ENCODE measurements around the gene LOXL3. TPM values are rescaled to one million over a fixed set of nuclear protein-coding genes. Genes with fewer than 3 reads are reported as not detected.

LOXL3 gene
- total RNA-seq, 2 donors from 2014 or later: 4.1 to 8.4 TPM

DNA sequence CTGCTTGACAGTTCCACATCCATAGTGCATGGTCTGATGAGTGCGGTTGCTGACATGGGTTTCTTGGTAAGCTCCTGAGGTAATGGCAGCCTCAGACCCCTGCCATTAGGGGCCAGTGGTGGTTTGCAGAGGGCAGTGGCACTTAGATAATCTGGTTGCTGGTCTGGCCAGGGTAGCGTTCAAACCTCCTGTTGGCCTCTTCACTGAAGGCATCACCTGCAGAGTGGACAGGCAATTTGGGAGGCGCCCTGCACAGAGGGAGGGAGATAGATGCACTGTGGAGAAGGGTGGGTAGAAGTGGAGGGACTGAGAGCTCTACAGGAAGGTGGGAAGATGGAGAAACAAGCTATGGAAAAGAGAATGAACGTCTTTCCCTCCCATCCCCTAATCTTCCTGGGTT, 20.3 kb downstream of the LOXL3 start:
- no peak for DNase-seq
- intact Hi-C loops (cut with DNase I): loop anchor here in 1 of 2 donors (5.0 kb wide), 1 partner anchor 54 kb away; no protein-coding TSS in a partner anchor
- ATAC-seq: no peak

DNA sequence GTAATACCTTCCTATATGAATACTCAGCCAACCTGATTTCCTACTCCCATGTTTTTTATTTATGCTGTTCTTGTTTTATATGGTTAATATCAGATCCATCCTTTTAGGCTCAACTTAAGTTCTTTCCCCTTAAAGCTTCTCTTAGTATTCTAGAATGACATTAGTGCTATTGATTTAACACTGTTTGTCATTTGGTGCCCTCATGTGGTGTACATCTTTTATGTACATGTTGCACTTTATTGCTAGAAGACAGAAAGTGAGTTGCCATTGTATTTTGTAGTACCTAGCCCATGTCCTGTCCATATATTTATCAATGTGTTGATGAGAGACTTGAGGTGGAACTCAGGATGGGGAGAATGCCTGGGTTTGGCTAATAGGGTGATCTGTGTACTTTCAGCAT, 21.5 kb downstream of the LOXL3 start:
- DNase-seq (no peak), ATAC-seq (no peak)
- intact Hi-C loops (cut with DNase I): loop anchor here in 1 of 2 donors (5.0 kb wide), 1 partner anchor 55 kb away; no protein-coding TSS in a partner anchor

DNA sequence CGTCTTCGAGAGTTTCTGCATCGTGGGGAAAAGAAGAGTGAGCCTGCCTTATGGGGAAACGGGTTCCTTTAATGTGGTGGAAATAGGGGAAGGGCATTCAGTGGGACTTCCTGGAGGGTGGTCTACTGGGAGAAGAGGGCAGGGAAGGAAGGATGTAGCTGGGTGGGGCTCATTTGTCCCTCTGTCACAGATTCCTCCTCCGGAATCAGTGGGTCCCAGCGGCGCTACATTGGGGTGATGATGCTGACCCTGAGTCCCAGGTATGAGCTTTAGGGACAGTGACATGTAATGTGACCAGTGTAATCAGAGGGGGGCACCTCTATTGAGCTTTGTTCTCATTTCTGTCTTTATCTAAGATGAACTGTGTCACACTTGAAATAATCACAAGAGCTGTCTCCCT, 22.1 kb downstream of the LOXL3 start:
- no peak for ATAC-seq
- intact Hi-C loops (cut with DNase I): loop anchor here in 1 of 2 donors (5.0 kb wide), 1 partner anchor 56 kb away; no protein-coding TSS in a partner anchor
- DNase-seq: no peak

DNA sequence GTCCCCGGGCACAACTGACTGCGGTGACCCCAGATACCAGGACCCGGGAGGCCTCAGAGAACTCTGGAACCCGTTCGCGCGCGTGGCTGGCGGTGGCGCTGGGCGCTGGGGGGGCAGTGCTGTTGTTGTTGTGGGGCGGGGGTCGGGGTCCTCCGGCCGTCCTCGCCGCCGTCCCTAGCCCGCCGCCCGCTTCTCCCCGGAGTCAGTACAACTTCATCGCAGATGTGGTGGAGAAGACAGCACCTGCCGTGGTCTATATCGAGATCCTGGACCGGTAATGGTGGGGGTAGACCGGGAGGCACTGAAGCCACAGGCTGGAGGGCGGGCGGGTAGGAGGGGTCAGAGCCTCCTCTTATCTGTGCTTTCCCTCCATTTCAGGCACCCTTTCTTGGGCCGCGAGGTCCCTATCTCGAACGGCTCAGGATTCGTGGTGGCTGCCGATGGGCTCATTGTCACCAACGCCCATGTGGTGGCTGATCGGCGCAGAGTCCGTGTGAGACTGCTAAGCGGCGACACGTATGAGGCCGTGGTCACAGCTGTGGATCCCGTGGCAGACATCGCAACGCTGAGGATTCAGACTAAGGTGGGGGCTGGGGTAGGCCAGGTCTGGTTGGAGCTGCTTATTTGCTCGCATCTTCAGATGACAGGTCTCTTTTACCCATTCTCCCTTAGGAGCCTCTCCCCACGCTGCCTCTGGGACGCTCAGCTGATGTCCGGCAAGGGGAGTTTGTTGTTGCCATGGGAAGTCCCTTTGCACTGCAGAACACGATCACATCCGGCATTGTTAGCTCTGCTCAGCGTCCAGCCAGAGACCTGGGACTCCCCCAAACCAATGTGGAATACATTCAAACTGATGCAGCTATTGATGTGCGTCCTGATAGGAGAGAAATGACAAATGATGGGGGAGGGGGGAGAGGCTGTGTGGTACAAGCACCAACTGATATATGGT, 23.2 kb downstream of the LOXL3 start:
- DNase-seq (no peak), ATAC-seq (peak; percentile 34 to 53)
- intact Hi-C loops (cut with DNase I): loop anchor here in 1 of 2 donors (5.0 kb wide), 1 partner anchor 57 kb away; no protein-coding TSS in a partner anchor

DNA sequence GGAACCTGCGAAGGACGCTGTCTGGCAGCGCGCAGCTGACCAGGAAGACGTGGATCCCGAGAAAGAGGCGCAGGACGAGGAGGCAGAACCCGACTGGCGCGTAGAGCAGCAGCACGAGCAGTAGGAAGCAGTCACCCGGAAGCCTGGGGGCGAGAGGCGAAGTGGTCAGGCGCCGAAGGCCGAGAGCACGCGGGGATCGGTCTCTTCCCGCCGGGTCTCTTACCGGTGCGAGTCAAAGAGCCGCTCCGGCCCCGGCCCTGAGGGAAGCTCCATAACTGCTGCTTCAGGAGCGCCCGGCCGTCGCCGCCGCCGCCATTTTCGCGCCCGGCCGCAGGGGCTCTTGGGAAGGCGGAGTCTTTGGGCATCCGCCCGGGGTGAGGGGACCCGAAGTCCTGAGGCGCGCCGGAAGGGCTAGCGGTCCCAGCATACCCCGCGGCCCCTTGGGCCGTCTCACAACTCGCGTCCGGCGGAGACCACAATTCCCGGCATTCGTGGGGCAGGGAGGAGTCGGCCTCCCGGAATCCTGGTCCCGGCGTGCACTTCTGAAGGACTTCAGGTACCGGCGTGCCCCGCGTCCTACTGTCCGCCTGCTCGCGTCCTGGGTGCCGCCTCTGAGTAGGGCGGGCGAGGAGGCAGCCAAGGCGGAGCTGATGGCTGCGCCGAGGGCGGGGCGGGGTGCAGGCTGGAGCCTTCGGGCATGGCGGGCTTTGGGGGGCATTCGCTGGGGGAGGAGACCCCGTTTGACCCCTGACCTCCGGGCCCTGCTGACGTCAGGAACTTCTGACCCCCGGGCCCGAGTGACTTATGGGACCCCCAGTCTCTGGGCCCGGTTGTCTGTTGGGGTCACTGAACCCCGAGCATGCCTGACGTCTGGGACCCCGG, 24.1 kb downstream of the LOXL3 start, which contains the start of the genes AUP1 and HTRA2:
TSS of gene AUP1 (minus strand) at position 350 of the 882 bp plus-strand sequence. CDS start at position 273, 77 bp downstream.
TSS of gene HTRA2 (plus strand) at position 577 of the 882 bp plus-strand sequence. CDS start at position 651, 74 bp downstream.
- intact Hi-C loops (cut with DNase I): loop anchor here in 1 of 2 donors (2.0 to 5.0 kb wide), 2 partner anchors 19 to 58 kb away; no protein-coding TSS in a partner anchor
- peak; percentile 99 for DNase-seq

DNA sequence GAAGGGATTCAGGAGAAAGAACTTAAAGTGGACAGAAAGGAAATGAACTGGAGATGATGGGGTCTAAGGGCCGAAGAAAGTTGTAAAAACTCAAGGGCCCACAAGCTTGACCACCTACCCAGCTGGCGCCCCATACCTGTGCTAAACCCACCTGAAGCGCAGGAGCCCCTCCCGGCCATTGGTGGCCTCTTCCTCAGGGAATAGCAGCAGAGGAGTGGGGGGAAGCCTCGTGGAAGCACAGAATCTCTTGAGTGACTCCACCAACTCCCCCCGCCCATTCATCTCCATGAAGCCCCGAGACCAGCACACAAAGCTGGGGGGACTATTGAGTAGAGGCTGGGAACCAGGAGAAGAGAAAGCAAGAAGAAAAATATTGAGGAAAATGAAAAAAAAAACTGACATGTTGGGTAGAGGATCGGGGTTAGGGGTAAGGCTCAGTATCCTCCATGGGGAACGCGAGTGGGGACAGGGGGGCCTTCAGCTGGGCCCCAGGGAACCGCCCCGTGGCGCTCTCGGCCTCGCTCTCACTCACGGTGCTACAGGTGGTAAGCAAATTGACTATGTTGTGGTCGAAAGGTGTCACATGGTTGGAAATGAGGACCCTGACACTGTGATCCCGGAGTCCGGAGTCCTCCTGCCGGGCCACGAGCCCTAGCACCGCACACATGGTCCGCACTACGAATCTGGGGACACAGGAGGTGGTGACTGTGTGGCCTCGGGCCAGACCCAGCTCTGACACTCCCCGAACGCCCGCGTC, 25.0 kb downstream of the LOXL3 start:
- ATAC-seq: peak; percentile 0 to 1
- intact Hi-C loops (cut with DNase I): loop anchor here in 1 of 2 donors (2.0 kb wide), 1 partner anchor 18 kb away; no protein-coding TSS in a partner anchor
- DNase-seq: no peak

More for the DNA sequence above, 24.1 kb downstream of the LOXL3 start, which contains the start of the genes AUP1 and HTRA2:
- peak; percentile 95 to 97 for ATAC-seq

DNA sequence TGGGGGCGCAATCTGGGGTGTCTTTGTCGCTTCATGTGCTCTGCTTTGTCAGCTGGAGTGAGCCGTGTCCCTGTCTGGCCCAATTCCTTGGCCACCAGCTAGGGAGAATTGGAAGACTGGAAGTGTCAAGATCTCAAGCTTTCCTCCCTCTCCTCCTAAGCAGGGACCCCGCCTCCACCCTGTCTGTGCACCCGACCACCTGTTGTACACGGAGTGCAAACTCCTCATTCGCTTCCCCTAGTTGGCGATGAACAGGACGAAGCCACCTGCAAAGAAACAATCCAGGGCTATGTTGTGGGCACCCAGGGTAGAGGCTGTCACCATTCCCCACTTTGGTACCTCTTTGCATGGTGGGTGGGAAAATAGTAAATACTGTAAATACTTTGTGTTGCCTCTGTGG, 26.0 kb downstream of the LOXL3 start:
- DNase-seq (no peak), ATAC-seq (no peak)
- intact Hi-C loops (cut with DNase I): loop anchor here in 1 of 2 donors (2.0 kb wide), 1 partner anchor 17 kb away; no protein-coding TSS in a partner anchor

DNA sequence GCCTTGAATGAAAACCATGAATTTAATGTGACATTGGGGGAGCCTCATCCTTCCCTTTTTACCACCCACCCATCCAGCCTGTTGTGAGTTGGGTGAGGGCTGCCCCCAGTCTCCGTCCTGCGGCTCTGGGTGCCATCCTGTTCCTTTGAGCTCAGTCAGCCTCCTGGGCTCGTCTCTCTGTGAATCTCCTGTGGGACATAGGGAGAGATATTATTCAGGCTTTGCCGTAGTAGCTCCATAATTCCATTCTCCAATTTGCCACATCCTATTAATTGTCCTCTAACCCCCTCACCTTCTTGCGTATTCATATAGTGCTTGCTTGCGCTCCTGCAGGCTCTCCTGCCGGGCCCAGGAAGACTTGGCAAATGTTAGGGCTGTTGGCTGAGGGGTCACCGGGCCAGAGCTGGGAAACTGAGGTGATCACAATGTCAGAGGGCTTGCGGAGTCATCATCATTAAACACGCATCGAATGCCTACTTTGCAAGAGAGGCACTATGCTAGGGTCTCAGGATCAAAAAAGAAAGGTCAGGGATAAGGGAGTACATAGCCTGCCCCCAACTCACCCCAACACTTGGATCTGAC, 27.0 kb downstream of the LOXL3 start:
- intact Hi-C loops (cut with DNase I): no loop called here
- ATAC-seq (no peak), DNase-seq (no peak)

DNA sequence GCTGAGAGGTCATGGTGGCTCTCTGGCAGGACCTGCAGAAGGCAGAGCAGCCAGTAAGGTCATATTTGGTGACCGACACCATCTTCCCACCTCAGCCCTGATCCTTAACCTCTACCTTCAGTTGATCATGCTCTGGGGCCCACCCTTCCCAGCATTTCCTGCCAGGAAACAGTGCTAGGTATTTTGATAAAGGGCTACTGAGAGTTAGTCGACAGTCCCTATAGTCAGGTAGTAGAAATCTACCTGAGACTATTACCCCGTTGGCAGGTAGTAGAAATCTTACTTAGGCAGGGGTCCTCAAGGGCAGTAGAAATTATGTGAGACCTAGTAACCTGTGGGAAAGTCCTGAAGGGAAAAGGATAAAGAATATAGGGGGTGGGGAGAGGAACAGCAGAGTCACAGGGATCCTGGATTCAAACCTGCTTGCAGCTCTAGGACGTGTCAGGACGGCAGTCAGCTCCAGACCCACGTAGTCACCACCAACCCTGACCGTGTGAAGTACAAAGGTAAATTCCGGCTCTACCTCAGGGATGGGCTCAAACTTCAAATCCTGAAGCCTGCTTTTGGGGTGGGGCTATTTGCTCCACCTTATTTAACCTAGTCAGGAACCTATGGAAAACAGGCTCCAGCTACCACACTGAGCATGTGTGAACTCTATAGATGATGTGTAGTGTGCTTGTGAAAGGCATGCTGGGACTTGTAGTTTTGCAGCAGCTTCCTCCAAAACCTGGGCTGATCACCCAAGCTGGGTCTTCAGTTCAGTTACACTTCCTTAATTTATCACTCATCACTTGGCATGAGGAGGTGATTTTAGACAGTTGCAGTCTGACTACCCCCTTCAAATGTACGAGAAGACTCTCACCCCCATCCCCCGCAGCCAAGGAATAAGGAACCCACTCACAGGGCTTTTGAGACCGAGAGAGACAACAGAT, 27.8 kb downstream of the LOXL3 start, which contains the start of gene DQX1:
TSS of gene DQX1 (minus strand) at position 515 of the 932 bp plus-strand sequence. CDS start at position 13, 502 bp downstream.
- DNase-seq: no peak
- ATAC-seq: no peak
- intact Hi-C loops (cut with DNase I): no loop called here

DNA sequence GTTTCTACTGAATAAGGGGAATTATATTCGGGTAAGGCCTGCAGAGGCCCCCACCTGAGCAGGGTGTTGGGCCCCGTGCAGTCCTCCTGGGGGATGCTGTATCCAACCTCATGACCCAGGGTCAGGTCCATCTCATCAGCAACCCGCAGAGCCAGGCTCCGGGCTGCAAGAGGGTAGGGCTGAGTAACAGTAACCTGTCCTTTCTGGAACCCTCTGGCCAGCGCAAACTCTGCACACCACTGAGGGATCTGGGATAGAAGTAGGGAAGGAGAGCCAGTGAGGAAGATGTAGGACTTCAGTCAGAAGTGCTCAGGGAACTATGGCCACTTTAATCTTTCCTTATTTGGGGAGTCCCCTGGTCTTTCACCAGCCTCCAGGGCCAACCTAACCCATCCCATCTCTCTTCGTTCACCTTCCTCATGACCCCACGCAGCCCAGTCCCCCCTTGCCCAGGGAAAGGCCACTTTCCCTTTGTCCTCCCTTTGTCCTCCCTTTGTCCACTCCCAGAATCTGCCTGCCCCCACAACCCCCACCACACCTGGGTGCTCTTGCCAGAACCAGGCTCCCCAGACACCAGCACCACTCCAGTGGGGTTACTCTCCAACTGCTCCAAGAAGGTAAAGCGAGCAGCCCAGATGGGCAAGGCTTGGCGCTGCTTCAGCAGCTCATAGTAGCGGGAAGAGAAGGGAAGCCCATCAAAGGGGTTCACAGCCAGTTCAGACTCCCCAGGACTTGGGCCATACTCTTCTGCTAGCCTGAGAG, 28.6 kb downstream of the LOXL3 start:
- DNase-seq (no peak), ATAC-seq (no peak)
- intact Hi-C loops (cut with DNase I): no loop called here

DNA sequence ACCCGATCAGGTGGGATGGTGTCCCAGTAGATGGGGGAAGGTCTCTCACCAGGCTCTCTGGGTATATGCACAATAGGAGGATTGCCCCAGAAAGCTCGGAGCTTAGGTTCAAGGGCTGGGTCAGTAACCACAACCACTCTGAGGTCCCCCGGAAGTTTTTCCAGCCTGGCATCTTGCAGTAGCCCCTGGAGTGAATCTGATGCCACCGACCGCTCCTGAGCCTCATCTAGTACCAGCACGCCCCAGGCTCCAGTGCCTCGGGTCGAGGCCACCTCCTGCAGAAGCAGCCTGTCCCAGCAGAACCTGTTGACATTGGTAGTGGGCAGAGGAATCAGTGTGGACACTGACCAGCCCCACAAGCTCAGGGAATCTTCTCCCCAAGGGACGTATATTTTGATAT, 29.7 kb downstream of the LOXL3 start:
- ATAC-seq (no peak), DNase-seq (no peak)
- intact Hi-C loops (cut with DNase I): no loop called here

DNA sequence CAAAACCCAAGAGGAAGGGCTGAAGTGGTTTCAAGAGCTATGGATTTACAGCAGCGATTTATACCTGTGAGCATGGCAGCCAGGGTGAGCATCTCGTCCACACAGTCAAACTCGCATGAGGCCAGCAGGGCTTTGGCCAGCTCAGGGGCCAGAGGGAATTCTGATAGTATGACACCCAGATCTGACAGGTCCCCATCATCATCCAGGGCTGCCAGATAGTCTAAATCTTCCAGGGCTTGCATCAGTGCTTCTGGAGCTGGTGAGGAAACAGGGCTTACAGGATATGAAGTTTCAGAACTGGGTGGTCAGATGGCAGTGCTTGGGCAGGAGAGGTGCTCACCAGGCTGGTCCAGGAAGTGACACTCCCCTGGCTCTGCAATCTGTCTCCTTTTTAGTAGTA, 31.2 kb downstream of the LOXL3 start:
- DNase-seq (no peak), ATAC-seq (no peak)
- intact Hi-C loops (cut with DNase I): no loop called here

DNA sequence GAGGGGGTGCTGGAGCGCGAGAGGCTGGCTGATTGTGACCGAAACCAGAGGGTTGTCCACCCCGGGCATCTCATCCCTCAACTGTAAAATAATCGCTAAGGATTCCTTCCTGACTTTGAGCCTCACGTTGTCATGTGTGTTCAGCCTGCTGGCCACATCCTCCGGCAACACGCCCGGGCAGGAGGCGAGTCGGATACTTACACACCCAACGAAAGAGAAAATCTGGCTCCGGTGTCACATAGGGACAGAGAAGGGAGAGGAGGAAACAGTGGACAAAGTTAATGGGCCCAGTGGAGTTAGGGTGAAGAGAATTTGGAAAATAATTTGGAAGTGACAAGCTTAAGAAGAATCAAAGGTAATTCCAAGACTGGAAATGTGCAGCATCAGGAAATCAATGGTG, 37.1 kb downstream of the LOXL3 start:
- ATAC-seq: no peak
- DNase-seq: no peak
- intact Hi-C loops (cut with DNase I): no loop called here

DNA sequence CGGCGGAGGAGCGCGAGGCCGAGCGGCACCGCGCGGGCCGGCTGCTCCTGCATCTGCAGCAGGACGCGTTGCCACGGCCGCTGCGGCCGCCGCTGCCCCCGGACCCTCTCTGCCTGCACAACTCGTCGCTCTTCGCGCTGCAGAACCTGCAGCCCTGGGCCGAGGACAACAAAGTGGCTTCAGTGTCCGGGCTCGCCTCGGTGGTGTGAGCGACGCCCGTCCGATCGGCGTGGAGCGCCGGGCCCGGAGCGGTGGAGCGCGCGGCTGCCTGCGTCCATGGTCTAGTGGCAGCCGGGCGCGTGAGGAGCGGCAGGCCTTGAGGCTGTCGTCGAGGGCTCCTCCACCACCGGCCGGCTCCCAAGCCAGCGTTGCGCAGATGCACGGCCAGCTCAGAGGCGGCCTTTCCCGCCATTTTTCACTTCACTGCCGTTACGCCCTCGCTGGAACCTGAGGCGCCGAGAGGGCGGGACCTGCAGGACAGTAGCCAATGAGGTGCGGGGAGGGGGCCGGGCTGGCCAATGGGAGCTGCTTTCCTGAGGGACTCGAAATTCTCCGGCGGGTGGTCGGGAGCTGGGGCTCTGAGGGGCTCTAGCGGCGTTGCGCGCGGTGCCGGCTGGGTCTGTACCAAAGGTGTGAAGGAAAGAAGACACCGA, 37.6 kb downstream of the LOXL3 start:
- intact Hi-C loops (cut with DNase I): no loop called here
- peak; percentile 74 for DNase-seq
- ATAC-seq: peak; percentile 88

DNA sequence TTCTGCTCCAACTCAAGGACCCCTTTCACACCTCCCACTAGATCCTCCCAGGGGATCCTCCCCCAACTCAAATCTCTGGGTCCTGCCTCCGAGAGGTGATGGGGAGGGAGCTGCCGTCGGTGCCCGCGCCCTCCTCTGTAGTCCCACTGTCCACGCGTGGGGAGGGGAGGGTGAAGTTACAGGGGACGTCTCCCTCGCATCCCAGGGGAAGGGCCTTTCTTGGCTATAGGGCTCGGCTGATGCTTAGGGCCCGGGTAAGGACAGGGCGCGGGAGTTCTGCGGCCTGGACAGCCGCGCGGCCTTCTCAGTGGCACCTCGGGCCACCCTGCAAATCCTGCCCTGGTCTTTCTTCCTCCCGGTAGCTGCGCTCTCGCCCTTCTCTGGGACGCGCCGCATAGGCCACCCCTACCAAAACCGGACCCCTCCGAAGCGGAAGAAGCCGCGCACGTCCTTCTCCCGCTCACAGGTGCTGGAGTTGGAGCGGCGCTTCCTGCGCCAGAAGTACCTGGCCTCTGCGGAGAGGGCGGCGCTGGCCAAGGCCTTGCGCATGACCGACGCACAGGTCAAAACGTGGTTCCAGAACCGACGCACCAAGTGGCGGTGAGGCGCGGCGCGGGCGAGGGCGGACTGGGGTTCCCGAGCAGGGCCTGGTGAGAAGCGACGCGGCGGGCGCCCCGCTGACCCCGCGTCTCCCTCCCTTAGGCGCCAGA, 38.3 kb downstream of the LOXL3 start:
- DNase-seq: no peak
- intact Hi-C loops (cut with DNase I): no loop called here
- no peak for ATAC-seq
